Activated CD4-positive, CD25-positive, alpha-beta regulatory T cell treated with anti-CD3 and anti-CD28 coated beads, Interleukin-2, amount 50 U/mL, for 16 hours (primary cell): ENCODE data around the gene KEAP1.

Experiments used
- DNase-seq: peaks from one replicate; pipeline ENCODE4 v3.0.0-alpha.2; 2020; ENCODE audit warnings: low read depth, low spot score

The KEAP1 gene

GRCh38 chr19:10523135-10523636, 20.0 kb upstream of the KEAP1 start:
- no peak for DNase-seq

- DNase-seq, result no peak
Measured at GRCh38 chr19:10521461-10522171, 18.5 kb upstream of the KEAP1 start.

- no peak for DNase-seq
Measured at GRCh38 chr19:10520652-10521318, 17.6 kb upstream of the KEAP1 start.

GRCh38 chr19:10519421-10519820, 16.3 kb upstream of the KEAP1 start:
- DNase-seq, result no peak

GRCh38 chr19:10518444-10519361, 15.5 kb upstream of the KEAP1 start:
- no peak for DNase-seq

- no peak for DNase-seq
Measured at GRCh38 chr19:10517760-10518443, 14.7 kb upstream of the KEAP1 start.

- DNase-seq, result no peak
Measured at GRCh38 chr19:10517361-10517759, 14.2 kb upstream of the KEAP1 start, which contains the start of gene S1PR5. Gene S1PR5, minus strand, starts transcription at chr19:10517447. Its CDS starts 2,436 bp downstream, at chr19:10515011.

- DNase-seq, result no peak
Measured at GRCh38 chr19:10516671-10517286, 13.6 kb upstream of the KEAP1 start.

- DNase-seq, result no peak
Measured at GRCh38 chr19:10516064-10516385, 12.9 kb upstream of the KEAP1 start.

GRCh38 chr19:10514211-10515145, 11.3 kb upstream of the KEAP1 start:
- no peak for DNase-seq

GRCh38 chr19:10513223-10513622, 10.1 kb upstream of the KEAP1 start:
- no peak for DNase-seq

- DNase-seq, result peak; percentile 31
Measured at GRCh38 chr19:10510301-10510802, 7.2 kb upstream of the KEAP1 start.

- DNase-seq, result no peak
Measured at GRCh38 chr19:10508707-10509106, 5.6 kb upstream of the KEAP1 start.

- no peak for DNase-seq
Measured at GRCh38 chr19:10508036-10508435, 4.9 kb upstream of the KEAP1 start.

GRCh38 chr19:10505583-10506229, 2.5 kb upstream of the KEAP1 start:
- peak; percentile 65 for DNase-seq

- peak; percentile 75 for DNase-seq
Measured at GRCh38 chr19:10502524-10503001, 593 bp downstream of the KEAP1 start.

GRCh38 chr19:10501971-10502523, 1.1 kb downstream of the KEAP1 start:
- no peak for DNase-seq

GRCh38 chr19:10500247-10500592, 2.9 kb downstream of the KEAP1 start:
- no peak for DNase-seq
